MG63 (cell line): ENCODE data around the gene PALM2AKAP2. TPM values are rescaled to one million over a fixed set of nuclear protein-coding genes. Genes with fewer than 3 reads are reported as not detected.
A peak's percentile ranks its signal among the peaks of the same experiment; 100 is the strongest.
"Not testable (repeated sequence)": the region's sequence is repeated elsewhere in the genome, so short reads cannot be mapped to it uniquely, and the experiment has no call there.

ENCODE experiments used
- DNase-seq: peaks from one replicate; pipeline ENCODE4 v3.0.0-alpha.2; 2020
- H3K27me3 ChIP-seq: fragments of 250-450 bp; sonication (Bioruptor Pico); 2 replicates; pipeline ENCODE4 v1.5.1; 2020; ENCODE audit warnings: mild to moderate bottlenecking, moderate library complexity
- H3K36me3 ChIP-seq: fragments of 250-450 bp; sonication (Bioruptor Pico); 2 replicates; pipeline ENCODE4 v1.5.1; 2020; ENCODE audit warnings: mild to moderate bottlenecking, moderate library complexity
- H3K4me3 ChIP-seq: fragments of 250-450 bp; sonication (Bioruptor Pico); 2 replicates; pipeline ENCODE4 v1.5.1; 2020; ENCODE audit warnings: mild to moderate bottlenecking, moderate library complexity
- H3K9me3 ChIP-seq: fragments of 250-450 bp; sonication (Bioruptor Pico); 2 replicates; pipeline ENCODE4 v1.5.1; 2020; ENCODE audit warnings: mild to moderate bottlenecking, moderate library complexity
- total RNA-seq: library from RNA; depleted of rRNA; stranded (reverse); fragments of >200 nt; shearing (Covaris generic); gene quantifications from 2 replicates; pipeline ENCODE4 v1.2.3, GENCODE V29; 2014; ENCODE audit warnings: low replicate concordance

Gene PALM2AKAP2
- total RNA-seq, 1 experiment from 2014 or later, result 0.56 TPM

- Histone ChIP-seq H3K9me3 (no peaks in the 10 kb centered on the region; the same call in none of the 2 replicates), H3K27me3 (no peaks in the 10 kb centered on the region), H3K4me3 (no peak overlapping the region), H3K36me3 (no peaks in the 10 kb centered on the region)
- no peak for DNase-seq
Measured at GRCh38 chr9:109813829-109814228, 33.8 kb downstream of the PALM2AKAP2 start.

GRCh38 chr9:109815366-109815947, 35.5 kb downstream of the PALM2AKAP2 start:
- no peak for DNase-seq
- no peaks in the 10 kb centered on the region for H3K36me3 ChIP-seq
- H3K27me3 ChIP-seq, result no peaks in the 10 kb centered on the region
- no peaks in the 10 kb centered on the region; the same call in none of the 2 replicates for H3K9me3 ChIP-seq
- H3K4me3 ChIP-seq, result no peak overlapping the region

- H3K36me3 ChIP-seq, result no peaks in the 10 kb centered on the region
- no peak overlapping the region for H3K4me3 ChIP-seq
- H3K27me3 ChIP-seq, result no peaks in the 10 kb centered on the region
- peak; percentile 80 for DNase-seq
- H3K9me3 ChIP-seq, result no peaks in the 10 kb centered on the region; the same call in none of the 2 replicates
Measured at GRCh38 chr9:109816490-109816889, 36.5 kb downstream of the PALM2AKAP2 start.

GRCh38 chr9:109817146-109817845, 37.3 kb downstream of the PALM2AKAP2 start:
- Histone ChIP-seq H3K27me3 (no peaks in the 10 kb centered on the region), H3K9me3 (no peaks in the 10 kb centered on the region; the same call in none of the 2 replicates), H3K4me3 (no peak overlapping the region), H3K36me3 (no peaks in the 10 kb centered on the region)
- DNase-seq, result peak; percentile 77

GRCh38 chr9:109817846-109818472, 38.0 kb downstream of the PALM2AKAP2 start:
- peak; percentile 60 for DNase-seq
- no peaks in the 10 kb centered on the region for H3K27me3 ChIP-seq
- no peaks in the 10 kb centered on the region for H3K36me3 ChIP-seq
- H3K9me3 ChIP-seq, result no peaks in the 10 kb centered on the region; the same call in none of the 2 replicates
- H3K4me3 ChIP-seq, result no peak overlapping the region

- no peaks in the 10 kb centered on the region for H3K9me3 ChIP-seq
- DNase-seq, result no peak
- no peak overlapping the region for H3K4me3 ChIP-seq
- no peaks in the 10 kb centered on the region for H3K27me3 ChIP-seq
- no peaks in the 10 kb centered on the region for H3K36me3 ChIP-seq
Measured at GRCh38 chr9:109821711-109822110, 41.7 kb downstream of the PALM2AKAP2 start.

GRCh38 chr9:109825383-109825782, 45.4 kb downstream of the PALM2AKAP2 start:
- not testable (repeated sequence) for DNase-seq, H3K27me3 ChIP-seq, H3K4me3 ChIP-seq

GRCh38 chr9:109826559-109826958, 46.6 kb downstream of the PALM2AKAP2 start:
- Histone ChIP-seq H3K27me3 (no peaks in the 10 kb centered on the region), H3K4me3 (no peak overlapping the region), H3K36me3 (no peaks in the 10 kb centered on the region), H3K9me3 (no peaks in the 10 kb centered on the region)
- DNase-seq, result no peak

More at GRCh38 chr9:109825383-109825782, 45.4 kb downstream of the PALM2AKAP2 start:
- not testable (repeated sequence) for H3K9me3 ChIP-seq, H3K36me3 ChIP-seq

- no peaks in the 10 kb centered on the region for H3K27me3 ChIP-seq
- no peaks in the 10 kb centered on the region for H3K36me3 ChIP-seq
- no peaks in the 10 kb centered on the region for H3K9me3 ChIP-seq
- no peak for DNase-seq
- H3K4me3 ChIP-seq, result no peak overlapping the region
Measured at GRCh38 chr9:109828254-109828653, 48.3 kb downstream of the PALM2AKAP2 start.
